Endothelial cell of umbilical vein (primary cell): ENCODE data around the gene BOD1L1. TPM values are rescaled to one million over a fixed set of nuclear protein-coding genes. Genes with fewer than 3 reads are reported as not detected.

ENCODE experiments used
- BruUV-seq: library from RNA; stranded (reverse); fragments of 400-500 nt; replicated peaks from 2 replicates; lab custom pipeline; 2021; lab: Mats Ljungman, UMichigan
- CTCF ChIA-PET: fragments of 300-600, 350-600 bp; sonication (Branson Sonifier 250); formaldehyde crosslinking; loops from one replicate; lab custom pipeline; 2021; ENCODE audit warnings: antibody characterized with exemption, inconsistent platforms; lab: Charles Lee
- POLR2A ChIA-PET: fragments of 300-600, 350-600 bp; sonication (Branson Sonifier 250); formaldehyde crosslinking; loops from one replicate; lab custom pipeline; 2021; ENCODE audit warnings: antibody characterized with exemption, inconsistent platforms; lab: Charles Lee
- DNase-seq: peaks from one replicate; pipeline ENCODE4 v3.0.0-alpha.2; 2011; ENCODE audit warnings: low read depth, low spot score
- FAIRE-seq: peaks from 2 replicates; lab custom pipeline; 2011; peaks lifted over from hg19 to GRCh38; lab: Jason Lieb, UNC
- H2AFZ ChIP-seq: 2 replicates; pipeline ENCODE4 v1.6.0; 2012; ENCODE audit warnings: low read depth, low read length, control low read depth, inconsistent platforms
- H3K27ac ChIP-seq: 2 replicates; pipeline ENCODE4 v1.5.1; 2011; ENCODE audit warnings: low read depth, mild to moderate bottlenecking, control low read depth, low read length, moderate library complexity; ENCODE audit not compliant: insufficient read depth
- H3K27me3 ChIP-seq, 2 experiments: 2 replicates each; pipeline versions ENCODE4 v1.6.0 to v1.6.1; 2011; ENCODE audit warnings: low read length in 2 of 2, mixed read lengths in 1 of 2; ENCODE audit not compliant: control insufficient read depth in 2 of 2, insufficient read depth in 2 of 2
- H3K36me3 ChIP-seq, 2 experiments: 2 replicates in 1 of 2; 3 replicates in 1 of 2; pipeline ENCODE4 v1.5.1; 2011; ENCODE audit warnings: low read length in 2 of 2, mild to moderate bottlenecking in 1 of 2, moderate library complexity in 1 of 2; ENCODE audit not compliant: control insufficient read depth in 2 of 2, insufficient read depth in 2 of 2; ENCODE audit errors: extremely low read depth in 1 of 2
- H3K4me1 ChIP-seq: 3 replicates; pipeline ENCODE4 v1.5.1; 2011; ENCODE audit warnings: mild to moderate bottlenecking, low read length; ENCODE audit not compliant: control insufficient read depth, insufficient read depth; ENCODE audit errors: extremely low read depth
- H3K4me2 ChIP-seq: 2 replicates; pipeline ENCODE4 v1.6.1; 2011; ENCODE audit warnings: low read length, control low read depth, mixed read lengths; ENCODE audit not compliant: insufficient read depth
- H3K4me3 ChIP-seq, 3 experiments: fragments of 200-600 bp in 1 of 3; sonication (generic), shearing (Covaris generic) in 1 of 3; replicated peaks in 1 of 3; 2 replicates each; pipeline ENCODE4 v1.5.1; 2011 to 2016; ENCODE audit warnings: control low read depth in 3 of 3, low read length in 3 of 3, mild to moderate bottlenecking in 2 of 3, inconsistent platforms in 1 of 3, low read depth in 1 of 3, moderate library complexity in 1 of 3; ENCODE audit not compliant: insufficient read depth in 1 of 3
- H3K79me2 ChIP-seq: 2 replicates; pipeline ENCODE4 v1.6.0; 2012; ENCODE audit warnings: low read length, inconsistent platforms; ENCODE audit not compliant: control insufficient read depth, insufficient read depth
- H3K9ac ChIP-seq: replicated peaks from 2 replicates; pipeline ENCODE3; 2011; ENCODE audit warnings: low read length, control low read depth; ENCODE audit not compliant: insufficient read depth; ENCODE audit errors: extremely low read depth
- H3K9me1 ChIP-seq: replicated peaks from 3 replicates; pipeline ENCODE4 v1.6.0; 2011; ENCODE audit warnings: mild to moderate bottlenecking, low read length; ENCODE audit not compliant: control insufficient read depth, insufficient read depth; ENCODE audit errors: extremely low read depth
- H3K9me3 ChIP-seq: replicated peaks from 2 replicates; pipeline ENCODE4 v1.5.1; 2012; ENCODE audit warnings: low read length, inconsistent platforms; ENCODE audit not compliant: control insufficient read depth, insufficient read depth
- H4K20me1 ChIP-seq: replicated peaks from 2 replicates; pipeline ENCODE3; 2011; ENCODE audit warnings: mild to moderate bottlenecking, low read length; ENCODE audit not compliant: control insufficient read depth, insufficient read depth; ENCODE audit errors: extremely low read depth
- EZH2 ChIP-seq: IDR thresholded peaks from 2 replicates; pipeline ENCODE4 v1.6.1; 2012; ENCODE audit warnings: borderline replicate concordance, low read depth, mild to moderate bottlenecking, moderate library complexity, low read length, inconsistent platforms; ENCODE audit not compliant: severe bottlenecking
- FOS ChIP-seq: IDR thresholded peaks from 2 replicates; pipeline ENCODE4 v1.6.1; 2011; ENCODE audit warnings: mild to moderate bottlenecking, low read length, moderate library complexity, borderline replicate concordance; ENCODE audit not compliant: insufficient read depth
- GATA2 ChIP-seq: IDR thresholded peaks from 2 replicates; pipeline ENCODE4 v1.7.0; 2011; ENCODE audit warnings: low read depth, mild to moderate bottlenecking, moderate library complexity, mixed read lengths, low read length; ENCODE audit not compliant: insufficient read length, insufficient read depth
- JUN ChIP-seq: IDR thresholded peaks from 2 replicates; pipeline ENCODE4 v1.6.1; 2011; ENCODE audit warnings: borderline replicate concordance, low read depth; ENCODE audit not compliant: insufficient read length, insufficient read depth
- MYC ChIP-seq: IDR thresholded peaks from one replicate; pipeline ENCODE4 v1.6.1; 2011; ENCODE audit warnings: mild to moderate bottlenecking, low read depth, low read length
- POLR2A ChIP-seq: IDR thresholded peaks from 2 replicates; pipeline ENCODE4 v1.6.1; 2012; ENCODE audit warnings: low read depth, mild to moderate bottlenecking, control low read depth, low read length
- POLR2AphosphoS5 ChIP-seq: IDR thresholded peaks from 2 replicates; pipeline ENCODE4 v1.6.1; 2012; ENCODE audit warnings: low read depth, mild to moderate bottlenecking, control low read depth, low read length, moderate library complexity; ENCODE audit not compliant: insufficient read depth
- dilution Hi-C: fragments of 300-500 bp; cut with MboI; formaldehyde crosslinking; loops from one replicate; pipeline ENCODE4 v1.15.0; 2019; ENCODE audit warnings: low sequenced_read_pairs; ENCODE audit not compliant: extremely low pct_ligation_motif_present
- intact Hi-C: fragments of 100-400 bp; cut with micrococcal nuclease; formaldehyde crosslinking; loops from one replicate; pipeline ENCODE4 v1.10.0; 2022
- polyA plus RNA-seq, 4 experiments: library from polyadenylated mRNA; depleted of rRNA in 3 of 4; stranded (reverse) in 3 of 4; unstranded in 1 of 4; fragments of >200 nt; gene quantifications; 2 replicates each; pipeline versions ENCODE4 v1.2.1 to v1.2.3, GENCODE V29; 2011 to 2012; ENCODE audit warnings: missing spikeins in 1 of 4
- total RNA-seq: library from RNA; stranded (reverse); gene quantifications from 2 replicates; pipeline ENCODE4 v1.2.3, GENCODE V29; 2021
- TF ChIP-seq, protein P1 (sequence below): IDR thresholded peaks from 2 replicates; pipeline ENCODE4 v1.6.1; 2011; ENCODE audit not compliant: insufficient read depth, insufficient read length
- TF ChIP-seq, protein P2 (sequence below), 2 donors: IDR thresholded peaks; 1 replicate in 1 of 2; 2 replicates in 1 of 2; pipeline ENCODE4 v1.5.1; 2011; ENCODE audit warnings: low read length in 2 of 2, mild to moderate bottlenecking in 2 of 2, moderate library complexity in 2 of 2, control low read depth in 1 of 2, inconsistent platforms in 1 of 2, low read depth in 1 of 2; ENCODE audit not compliant: insufficient read depth in 1 of 2; ENCODE audit errors: extremely low read depth in 1 of 2

Gene BOD1L1
- total and polyA plus RNA-seq, 2 donors (not counting 3 experiments of a cell fraction or from before 2014, with no cell fraction given), result 5.2 to 31.2 TPM

DNA sequence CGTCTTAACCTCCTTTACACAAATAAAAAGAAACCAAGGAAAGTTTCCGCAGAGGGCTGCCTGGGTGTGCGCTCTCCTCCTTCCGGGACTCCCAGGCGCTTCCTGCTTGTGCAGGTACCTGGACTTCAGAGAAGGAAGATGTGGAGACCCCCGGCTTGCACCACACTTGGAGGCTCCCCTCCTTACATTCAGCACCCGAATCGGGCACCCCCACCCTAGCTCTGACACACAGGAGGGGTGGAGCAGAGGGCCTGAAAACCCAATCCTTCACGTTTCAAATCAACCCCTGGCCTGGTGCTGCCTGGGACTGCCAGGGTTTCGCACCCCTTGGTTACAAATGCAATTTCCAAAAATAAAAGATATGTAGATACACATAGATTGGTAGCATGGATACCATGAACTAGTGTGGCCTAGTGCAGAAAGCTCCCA is 86.3 kb downstream of the BOD1L1 start:
- TF ChIP-seq MYC (no peak), FOS (no peak), EZH2 (no peak), JUN (no peak), POLR2AphosphoS5 (no peak), GATA2 (no peak), POLR2A (no peak)
- TF ChIP-seq, protein P1, sequence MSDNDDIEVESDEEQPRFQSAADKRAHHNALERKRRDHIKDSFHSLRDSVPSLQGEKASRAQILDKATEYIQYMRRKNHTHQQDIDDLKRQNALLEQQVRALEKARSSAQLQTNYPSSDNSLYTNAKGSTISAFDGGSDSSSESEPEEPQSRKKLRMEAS, result no peak
- TF ChIP-seq, protein P2, sequence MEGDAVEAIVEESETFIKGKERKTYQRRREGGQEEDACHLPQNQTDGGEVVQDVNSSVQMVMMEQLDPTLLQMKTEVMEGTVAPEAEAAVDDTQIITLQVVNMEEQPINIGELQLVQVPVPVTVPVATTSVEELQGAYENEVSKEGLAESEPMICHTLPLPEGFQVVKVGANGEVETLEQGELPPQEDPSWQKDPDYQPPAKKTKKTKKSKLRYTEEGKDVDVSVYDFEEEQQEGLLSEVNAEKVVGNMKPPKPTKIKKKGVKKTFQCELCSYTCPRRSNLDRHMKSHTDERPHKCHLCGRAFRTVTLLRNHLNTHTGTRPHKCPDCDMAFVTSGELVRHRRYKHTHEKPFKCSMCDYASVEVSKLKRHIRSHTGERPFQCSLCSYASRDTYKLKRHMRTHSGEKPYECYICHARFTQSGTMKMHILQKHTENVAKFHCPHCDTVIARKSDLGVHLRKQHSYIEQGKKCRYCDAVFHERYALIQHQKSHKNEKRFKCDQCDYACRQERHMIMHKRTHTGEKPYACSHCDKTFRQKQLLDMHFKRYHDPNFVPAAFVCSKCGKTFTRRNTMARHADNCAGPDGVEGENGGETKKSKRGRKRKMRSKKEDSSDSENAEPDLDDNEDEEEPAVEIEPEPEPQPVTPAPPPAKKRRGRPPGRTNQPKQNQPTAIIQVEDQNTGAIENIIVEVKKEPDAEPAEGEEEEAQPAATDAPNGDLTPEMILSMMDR (IDR thresholded peaks at IDR 0.05; ENCODE audit: extremely low read depth in 1 of 2, insufficient read depth in 1 of 2, low read depth in 1 of 2, low read length in 2 of 2), result no peak
- Histone ChIP-seq H3K4me1 (peaks cover 4% of the 10 kb centered on the region), H3K9ac (no peak overlapping the region), H3K9me3 (no peaks in the 10 kb centered on the region), H2AFZ (no peak overlapping the region), H3K27me3 (peaks cover 87 to 95% of the 10 kb centered on the region in 2 experiments), H3K36me3 (no peaks in the 10 kb centered on the region), H4K20me1 (no peaks in the 10 kb centered on the region), H3K27ac (no peak overlapping the region), H3K9me1 (no peaks in the 10 kb centered on the region), H3K79me2 (no peaks in the 10 kb centered on the region), H3K4me3 (no peak overlapping the region), H3K4me2 (no peak overlapping the region)
- ChIA-PET CTCF (interaction anchor here (1.9 kb wide), 1 partner anchor 688 kb away, joined by 10 read pairs; no protein-coding TSS in a partner anchor), POLR2A (no interaction called here)
- intact Hi-C loops (no loop called here), dilution Hi-C loops (no loop called here)
- BruUV-seq, result no TSS peak
- FAIRE-seq (no peak), DNase-seq (no peak)
